ENCODE data around the gene CRB2. TPM values are rescaled to one million over a fixed set of nuclear protein-coding genes. Genes with fewer than 3 reads are reported as not detected.

Gene CRB2
- total and polyA plus RNA-seq, 2 of the 4 experiments (the other 2 are of a cell fraction), result not detected

GRCh38 chr9:123395276-123395688 is 39.3 kb downstream of the CRB2 start:
- H4K5ac ChIP-seq (ENCODE audit: low read depth, low read length), result no peak overlapping the region
- H3K14ac ChIP-seq (replicated peaks; ENCODE audit: low read depth, low read length), result no peak overlapping the region
- H3K9me3 ChIP-seq (ENCODE audit: control insufficient read depth, insufficient read depth, low read length), result no peaks in the 10 kb centered on the region
- no peak overlapping the region for H3K56ac ChIP-seq (ENCODE audit: extremely low read depth, insufficient read depth, low read length)
- TF ChIP-seq USF2 (IDR thresholded peaks at IDR 0.05; ENCODE audit: low read depth, low read length) (no peak), ELK1 (IDR thresholded peaks at IDR 0.05; ENCODE audit: borderline replicate concordance, low read depth, low read length) (no peak), CHD1 (IDR thresholded peaks at IDR 0.05; ENCODE audit: low read depth, low read length) (no peak), SMC3 (IDR thresholded peaks at IDR 0.05; ENCODE audit: low read depth, low read length) (no peak), CTCF (conservative IDR thresholded peaks at IDR 0.05; ENCODE audit: low read depth, low read length) (no peak), POLR2A (IDR thresholded peaks at IDR 0.05; ENCODE audit: low read depth, low read length) (no peak), FOS (IDR thresholded peaks at IDR 0.05; ENCODE audit: low read depth, low read length) (no peak), MAZ (IDR thresholded peaks at IDR 0.05; ENCODE audit: borderline replicate concordance, low read depth, low read length) (no peak), RCOR1 (IDR thresholded peaks at IDR 0.05; ENCODE audit: insufficient replicate concordance, low read length) (no peak)
- CTCF ChIA-PET, result no interaction called here
- no peak overlapping the region for H3K9ac ChIP-seq (ENCODE audit: low read depth, low read length)
- H2AFZ ChIP-seq (replicated peaks; ENCODE audit: low read length, poor library complexity), result no peak overlapping the region
- BruUV-seq (replicated peaks), result no TSS peak
- dilution Hi-C loops (cut with HindIII; ENCODE audit: low sequenced_read_pairs, unreplicated experiment) (no loop called here), intact Hi-C loops (cut with micrococcal nuclease) (no loop called here), in situ Hi-C loops (cut with MboI; ENCODE audit: low sequenced_read_pairs) (loop anchor here (5.0 kb wide), 1 partner anchor 637 kb away; no protein-coding TSS in a partner anchor)
- H2AK9ac ChIP-seq (replicated peaks; ENCODE audit: low read depth, low read length, poor library complexity), result no peak overlapping the region
- H3K9me1 ChIP-seq (ENCODE audit: insufficient read depth, low read length), result no peaks in the 10 kb centered on the region
- no peak overlapping the region for H3K4me3 ChIP-seq (ENCODE audit: insufficient read depth, low read depth, low read length)
- no peak overlapping the region for H4K8ac ChIP-seq (ENCODE audit: low read depth in 2 of 2, low read length in 2 of 2)
- no peak overlapping the region for H3K27ac ChIP-seq (ENCODE audit: insufficient read depth, low read length)
- H2BK20ac ChIP-seq (ENCODE audit: low read depth, low read length), result no peak overlapping the region
- no peak overlapping the region for H3K4me2 ChIP-seq (ENCODE audit: low read depth, low read length)
- no peaks in the 10 kb centered on the region for H3K79me1 ChIP-seq (ENCODE audit: low read depth in 1 of 2, low read length in 2 of 2)
- H3K18ac ChIP-seq (ENCODE audit: low read depth, low read length), result no peak overlapping the region
- ATAC-seq (ENCODE audit: low read depth), result peak; percentile 44; the same call in 1 of the 2 replicates
- H3K4ac ChIP-seq (ENCODE audit: low read depth, low read length), result no peak overlapping the region
- H2AK5ac ChIP-seq (ENCODE audit: low read depth, low read length), result no peak overlapping the region
- H2BK15ac ChIP-seq (ENCODE audit: low read depth, low read length), result no peak overlapping the region
- 50% methylated on average over 1 of the region's 5 CpGs; no CpG with 5 or more reads in 1 of the 2 experiments for WGBS, 2 experiments (ENCODE audit: extremely low coverage in 2 of 2, insufficient read length in 1 of 2)
- no peaks in the 10 kb centered on the region for H3K36me3 ChIP-seq (ENCODE audit: control insufficient read depth, insufficient read depth, low read length)
- no peaks in the 10 kb centered on the region; the same call in 1 of the 2 replicates for H3K27me3 ChIP-seq (ENCODE audit: control insufficient read depth, insufficient read depth, low read length)
- no peaks in the 10 kb centered on the region for H3K4me1 ChIP-seq (ENCODE audit: control insufficient read depth, insufficient read depth, low read length)
- H4K91ac ChIP-seq (ENCODE audit: insufficient read depth, low read depth, low read length), result no peak overlapping the region
- no peak for DNase-seq
- POLR2A ChIA-PET (ENCODE audit: unreplicated experiment), result no interaction called here
- no peaks in the 10 kb centered on the region for H4K20me1 ChIP-seq (ENCODE audit: insufficient read depth, low read length)
- H2BK120ac ChIP-seq (ENCODE audit: low read depth, low read length), result no peak overlapping the region
- no peak overlapping the region for H3K23ac ChIP-seq (ENCODE audit: low read depth, low read length)
- H2BK5ac ChIP-seq (ENCODE audit: low read depth, low read length, poor library complexity, severe bottlenecking), result no peak overlapping the region

All from IMR-90 (cell line).